Posterior vena cava (tissue), 2 donors: ENCODE data around the gene AKAP10. TPM values are rescaled to one million over a fixed set of nuclear protein-coding genes. Genes with fewer than 3 reads are reported as not detected.
A peak's percentile ranks its signal among the peaks of the same experiment; 100 is the strongest.
"Not testable (repeated sequence)": the region's sequence is repeated elsewhere in the genome, so short reads cannot be mapped to it uniquely, and the experiment has no call there.

Experiments used
- DNase-seq: peaks from one replicate; pipeline ENCODE4 v3.0.0-alpha.2; 2020; ENCODE audit warnings: low spot score
- intact Hi-C, 2 donors: fragments of 100-400 bp; cut with DNase I; formaldehyde crosslinking; loops; one replicate each; pipeline versions ENCODE4 v1.14.1 to v1.14.2; 2022 to 2023
- total RNA-seq, 2 donors: library from RNA; stranded (reverse); fragmentation: NEBNext Ultra II Directional; extraction: Animal tissue kit (Norgen Biotek cat#: 25700); gene quantifications; one replicate each; pipeline ENCODE4 v1.2.1, GENCODE V29; 2021
- donor health status: DM: yes; HTN: yes; CAD: no.
- donor health status: DM: yes; HTN: yes; CAD: no.

Gene AKAP10
- total RNA-seq, 2 donors from 2014 or later = 35.5 to 37.0 TPM

- DNase-seq = no peak
- intact Hi-C loops = no loop called here
These were observed 37.5 kb downstream of the AKAP10 start for GRCh38 chr17:19939993-19940721.

- no peak for DNase-seq
- intact Hi-C loops = no loop called here
These were observed 38.9 kb downstream of the AKAP10 start for GRCh38 chr17:19938736-19939135.

- intact Hi-C loops = no loop called here
These were observed 40.1 kb downstream of the AKAP10 start for GRCh38 chr17:19937522-19937921.

GRCh38 chr17:19935169-19935568 is 42.5 kb downstream of the AKAP10 start:
- no peak for DNase-seq
- intact Hi-C loops = no loop called here

More at GRCh38 chr17:19937522-19937921, 40.1 kb downstream of the AKAP10 start:
- DNase-seq = no peak

- intact Hi-C loops = no loop called here
These were observed 44.0 kb downstream of the AKAP10 start for GRCh38 chr17:19933628-19934027.

GRCh38 chr17:19933221-19933620 is 44.4 kb downstream of the AKAP10 start:
- intact Hi-C loops = no loop called here

More at GRCh38 chr17:19933628-19934027, 44.0 kb downstream of the AKAP10 start:
- no peak for DNase-seq

GRCh38 chr17:19928299-19928698 is 49.3 kb downstream of the AKAP10 start:
- intact Hi-C loops = no loop called here
- no peak for DNase-seq

More at GRCh38 chr17:19933221-19933620, 44.4 kb downstream of the AKAP10 start:
- DNase-seq = no peak

- intact Hi-C loops = loop anchor here in 1 of 2 donors (10.0 kb wide), 1 partner anchor 121 kb away; no protein-coding TSS in a partner anchor
- DNase-seq = no peak
These were observed 62.2 kb downstream of the AKAP10 start for GRCh38 chr17:19915245-19915978.

GRCh38 chr17:19911033-19911432 is 66.6 kb downstream of the AKAP10 start:
- DNase-seq = no peak
- intact Hi-C loops = loop anchor here in 1 of 2 donors (10.0 kb wide), 1 partner anchor 116 kb away; no protein-coding TSS in a partner anchor

- intact Hi-C loops = no loop called here
- DNase-seq = no peak
These were observed 68.5 kb downstream of the AKAP10 start for GRCh38 chr17:19909139-19909538.

GRCh38 chr17:19905502-19905901 is 72.1 kb downstream of the AKAP10 start:
- intact Hi-C loops = no loop called here
- no peak for DNase-seq

- intact Hi-C loops = no loop called here
- DNase-seq = peak; percentile 86
These were observed 72.7 kb downstream of the AKAP10 start for GRCh38 chr17:19904924-19905323.

- no peak for DNase-seq
- intact Hi-C loops = no loop called here
These were observed 73.2 kb downstream of the AKAP10 start for GRCh38 chr17:19904412-19904811.

- intact Hi-C loops = no loop called here
These were observed 76.8 kb downstream of the AKAP10 start for GRCh38 chr17:19900809-19901208.

GRCh38 chr17:19897903-19898302 is 79.7 kb downstream of the AKAP10 start:
- no peak for DNase-seq
- intact Hi-C loops = no loop called here

More at GRCh38 chr17:19900809-19901208, 76.8 kb downstream of the AKAP10 start:
- DNase-seq = no peak

- no peak for DNase-seq
- intact Hi-C loops = no loop called here
These were observed 80.4 kb downstream of the AKAP10 start for GRCh38 chr17:19897090-19897837.

GRCh38 chr17:19896679-19897078 is 80.9 kb downstream of the AKAP10 start:
- intact Hi-C loops = no loop called here
- no peak for DNase-seq

GRCh38 chr17:19890554-19890953 is 87.1 kb downstream of the AKAP10 start:
- intact Hi-C loops, DNase-seq: not testable (repeated sequence)

- DNase-seq, intact Hi-C loops: not testable (repeated sequence)
These were observed 87.6 kb downstream of the AKAP10 start for GRCh38 chr17:19890001-19890400.

- intact Hi-C loops = no loop called here
- DNase-seq = no peak
These were observed 91.5 kb downstream of the AKAP10 start for GRCh38 chr17:19886116-19886515.
